ENCODE data around the gene SGIP1.

DNA sequence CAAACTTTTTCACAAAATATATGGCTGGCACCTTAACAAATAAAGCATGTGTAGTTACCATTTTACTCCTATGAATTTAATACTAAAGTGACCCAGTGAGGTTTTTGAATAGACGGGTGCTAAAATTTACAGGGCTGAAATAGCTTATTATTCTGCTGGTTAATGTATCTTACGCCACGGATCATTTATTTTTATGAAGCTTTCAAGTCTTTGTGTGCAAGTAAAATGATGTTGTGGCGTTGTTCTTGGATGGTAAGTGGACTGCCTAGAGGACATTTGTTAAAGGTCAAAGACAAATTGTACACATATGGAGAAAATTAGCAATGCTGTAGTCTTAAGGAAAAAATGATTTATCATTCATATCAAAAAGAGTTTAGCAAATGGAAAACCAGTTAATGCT is 244.3 kb downstream of the SGIP1 start:
- TF ChIP-seq EZH2 (IDR thresholded peaks at IDR 0.05) (no peak), CTCF (IDR thresholded peaks at IDR 0.05) (no peak), EZH2phosphoT487 (IDR thresholded peaks at IDR 0.05) (no peak)

All from neural progenitor cell (in vitro differentiated cells).